Subcutaneous abdominal adipose tissue (tissue), 5 donors: ENCODE results near the gene KIF6.

ENCODE experiments used
- H3K27ac ChIP-seq: one replicate; pipeline ENCODE4 v1.7.0; 2013; ENCODE audit warnings: low read depth, mild to moderate bottlenecking, inconsistent platforms, low read length, moderate library complexity
- H3K27me3 ChIP-seq, 5 donors: one replicate each; pipeline ENCODE4 v1.7.0; 2013; ENCODE audit warnings: low read length in 5 of 5, inconsistent platforms in 1 of 5; ENCODE audit not compliant: control insufficient read depth in 5 of 5, insufficient read depth in 4 of 5
- H3K36me3 ChIP-seq, 5 donors: one replicate each; pipeline ENCODE4 v1.7.0; 2013; ENCODE audit warnings: low read length in 5 of 5; ENCODE audit not compliant: control insufficient read depth in 5 of 5, insufficient read depth in 5 of 5
- H3K4me1 ChIP-seq, 5 donors: one replicate each; pipeline ENCODE4 v1.7.0; 2013; ENCODE audit warnings: low read length in 5 of 5, mild to moderate bottlenecking in 3 of 5, moderate library complexity in 1 of 5; ENCODE audit not compliant: control insufficient read depth in 5 of 5, insufficient read depth in 5 of 5
- H3K4me3 ChIP-seq, 5 donors: one replicate each; pipeline ENCODE4 v1.7.0; 2013; ENCODE audit warnings: low read length in 5 of 5, low read depth in 1 of 5
- H3K9ac ChIP-seq, 5 donors: one replicate each; pipeline ENCODE4 v1.7.0; 2013; ENCODE audit warnings: low read length in 5 of 5, mild to moderate bottlenecking in 4 of 5, moderate library complexity in 3 of 5
- H3K9me3 ChIP-seq, 5 donors: one replicate each; pipeline ENCODE4 v1.7.0; 2013; ENCODE audit warnings: low read length in 5 of 5; ENCODE audit not compliant: control insufficient read depth in 5 of 5
- donor health status: healthy.
- donor health status: healthy.
- donor health status: healthy.
- donor health status: healthy.
- donor health status: healthy.

Gene KIF6

DNA sequence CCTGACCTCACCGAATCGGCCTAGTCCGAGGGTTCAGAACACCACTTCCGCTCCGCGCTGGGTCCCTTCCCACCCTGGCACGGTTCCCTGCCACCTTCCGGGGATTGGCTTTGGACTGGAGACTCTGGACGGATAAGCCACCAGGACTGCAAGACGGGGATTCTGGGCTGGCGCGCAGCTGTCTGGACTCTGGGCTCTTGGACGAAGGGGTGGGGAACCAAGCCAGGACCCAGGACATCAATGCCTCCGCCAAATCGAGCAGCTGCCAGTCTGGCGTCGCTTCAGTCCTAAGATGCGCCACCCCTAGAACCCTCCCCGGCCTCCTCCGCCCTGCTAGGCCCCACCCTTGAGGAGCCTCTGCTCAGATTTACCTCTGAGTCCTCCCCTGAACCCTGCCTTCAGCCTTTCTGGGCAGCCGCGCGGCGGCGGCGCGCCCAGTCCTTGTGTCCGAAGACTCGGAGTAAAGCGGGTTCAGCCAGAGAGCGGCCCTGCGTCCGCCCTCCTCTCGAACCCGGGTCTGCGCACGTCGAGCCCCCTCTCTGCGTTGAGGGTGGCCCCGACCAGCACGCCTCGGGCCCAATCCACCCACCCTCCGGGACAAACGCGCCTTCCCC lies 412.2 kb downstream of the KIF6 start:
- H3K27ac ChIP-seq, result no peak overlapping the region
- no peaks in the 10 kb centered on the region for H3K36me3 ChIP-seq
- no peaks in the 10 kb centered on the region for H3K9me3 ChIP-seq
- H3K4me3 ChIP-seq, result peak overlapping the region in 2 of 5 donors; percentile 28 to 34
- H3K27me3 ChIP-seq, result peaks cover 14 to 55% (median 46%) of the 10 kb centered on the region in 5 donors
- H3K9ac ChIP-seq, result no peak overlapping the region
- peaks cover 0 to 19% (median 16%) of the 10 kb centered on the region in 5 donors for H3K4me1 ChIP-seq

DNA sequence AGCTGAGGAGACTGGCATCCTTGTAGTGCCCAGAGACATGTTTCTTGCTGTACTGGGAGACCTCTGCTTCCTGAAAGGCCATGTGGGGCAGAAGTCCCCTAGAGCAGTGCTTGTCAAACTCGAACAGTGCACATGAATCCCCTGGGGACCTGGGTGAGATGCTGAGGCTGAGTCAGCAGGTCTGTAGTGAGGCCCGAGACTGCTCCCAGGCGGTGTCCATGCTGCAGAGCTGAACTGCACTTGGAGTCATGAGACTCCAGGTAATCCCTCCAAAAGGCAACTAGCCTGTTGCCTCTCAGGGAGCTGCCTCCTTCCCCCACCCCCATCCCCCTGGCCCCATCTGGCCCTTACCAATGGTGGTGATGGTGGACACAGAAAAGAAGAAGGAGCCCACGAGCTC lies 414.7 kb downstream of the KIF6 start:
- H3K27me3 ChIP-seq, result peaks cover 14 to 47% (median 40%) of the 10 kb centered on the region in 5 donors
- no peak overlapping the region for H3K9ac ChIP-seq
- H3K27ac ChIP-seq, result no peak overlapping the region
- H3K9me3 ChIP-seq, result no peaks in the 10 kb centered on the region
- H3K4me1 ChIP-seq, result peaks cover 0 to 19% (median 16%) of the 10 kb centered on the region in 5 donors
- H3K4me3 ChIP-seq, result no peak overlapping the region
- H3K36me3 ChIP-seq, result no peaks in the 10 kb centered on the region

DNA sequence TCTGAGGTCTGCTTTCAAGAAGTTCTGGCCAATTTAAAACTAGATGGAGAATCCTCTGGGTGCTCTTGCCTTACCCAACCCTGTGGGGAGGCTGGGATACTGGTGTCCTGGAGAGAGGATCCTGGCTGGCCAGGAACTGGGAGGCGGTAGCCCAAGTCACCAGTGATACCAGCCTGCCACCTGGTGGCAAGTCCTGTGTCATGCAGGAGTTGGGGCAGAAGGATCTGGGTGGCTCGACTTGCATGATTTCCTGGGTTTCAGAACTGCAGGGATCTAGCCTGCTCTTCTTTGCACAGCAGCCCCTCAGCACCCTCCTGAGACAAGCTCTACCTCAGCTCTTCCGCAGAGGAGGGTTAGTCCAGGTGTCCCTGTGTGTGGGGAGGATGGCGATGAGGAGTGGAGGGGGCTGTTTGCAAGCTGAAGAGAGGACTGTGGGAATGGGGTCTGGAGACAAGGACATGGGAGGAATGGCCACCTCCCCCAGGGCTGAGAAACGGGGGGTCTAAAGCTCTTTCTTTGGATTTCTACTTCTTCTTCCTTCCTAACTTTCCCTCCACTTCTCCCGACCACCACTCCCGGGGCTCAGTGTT lies 415.2 kb downstream of the KIF6 start:
- no peak overlapping the region for H3K4me3 ChIP-seq
- H3K4me1 ChIP-seq, result peaks cover 0 to 19% (median 16%) of the 10 kb centered on the region in 5 donors
- peaks cover 0 to 2% (median 0%) of the 10 kb centered on the region in 5 donors for H3K9me3 ChIP-seq
- no peak overlapping the region for H3K9ac ChIP-seq
- H3K27me3 ChIP-seq, result peaks cover 14 to 42% (median 39%) of the 10 kb centered on the region in 5 donors
- no peak overlapping the region for H3K27ac ChIP-seq
- H3K36me3 ChIP-seq, result no peaks in the 10 kb centered on the region

DNA sequence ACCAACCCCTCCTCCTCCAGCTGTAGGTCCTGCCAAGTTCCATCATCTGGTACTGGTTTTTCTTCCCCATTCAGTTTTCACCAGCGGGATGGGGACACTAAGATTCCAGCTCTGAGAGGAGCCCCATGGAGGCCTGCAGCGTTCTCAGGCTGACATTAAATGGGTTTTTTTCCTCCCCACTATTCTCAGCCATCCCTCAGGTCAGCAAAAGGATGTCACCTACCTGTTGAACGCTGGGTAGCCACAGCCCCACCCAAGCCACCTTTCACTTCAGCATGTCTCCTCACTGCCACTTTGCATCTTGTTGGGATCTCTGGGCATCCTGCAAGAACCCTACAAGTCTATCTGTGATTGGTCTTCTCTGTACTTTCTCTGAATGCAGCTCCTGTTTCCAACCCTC lies 417.7 kb downstream of the KIF6 start:
- Histone ChIP-seq H3K9me3 (peaks cover 0 to 5% (median 0%) of the 10 kb centered on the region in 5 donors), H3K27me3 (peaks cover under 1 to 17% (median 13%) of the 10 kb centered on the region in 5 donors), H3K4me1 (peaks cover 0 to 7% (median 3%) of the 10 kb centered on the region in 5 donors), H3K36me3 (no peaks in the 10 kb centered on the region), H3K9ac (no peak overlapping the region), H3K4me3 (no peak overlapping the region), H3K27ac (no peak overlapping the region)

DNA sequence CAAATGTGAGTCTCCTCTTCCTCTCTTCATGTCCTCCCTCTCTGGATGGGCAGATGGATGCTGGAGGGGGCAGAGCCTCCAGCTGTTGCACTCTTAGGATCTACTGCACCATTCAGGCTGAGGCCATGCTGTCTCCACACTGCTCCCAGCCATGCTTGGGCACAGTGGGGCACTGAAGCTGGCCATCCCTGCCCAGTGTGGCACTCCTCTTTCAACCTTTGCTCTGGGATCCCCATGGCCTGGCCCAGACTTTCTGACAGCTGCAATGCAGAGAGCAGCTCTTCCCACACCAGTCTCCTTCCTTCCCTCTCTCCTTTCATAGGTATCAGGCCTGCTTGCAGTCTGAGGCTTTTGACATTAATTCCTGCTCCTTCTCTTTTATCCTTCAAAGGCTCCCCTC lies 420.3 kb downstream of the KIF6 start:
- no peak overlapping the region for H3K27ac ChIP-seq
- no peaks in the 10 kb centered on the region for H3K36me3 ChIP-seq
- H3K4me3 ChIP-seq, result no peak overlapping the region
- peaks cover 0 to 7% (median 3%) of the 10 kb centered on the region in 5 donors for H3K4me1 ChIP-seq
- H3K9ac ChIP-seq, result no peak overlapping the region
- H3K9me3 ChIP-seq, result peaks cover 0 to 5% (median 0%) of the 10 kb centered on the region in 5 donors
- no peaks in the 10 kb centered on the region for H3K27me3 ChIP-seq

DNA sequence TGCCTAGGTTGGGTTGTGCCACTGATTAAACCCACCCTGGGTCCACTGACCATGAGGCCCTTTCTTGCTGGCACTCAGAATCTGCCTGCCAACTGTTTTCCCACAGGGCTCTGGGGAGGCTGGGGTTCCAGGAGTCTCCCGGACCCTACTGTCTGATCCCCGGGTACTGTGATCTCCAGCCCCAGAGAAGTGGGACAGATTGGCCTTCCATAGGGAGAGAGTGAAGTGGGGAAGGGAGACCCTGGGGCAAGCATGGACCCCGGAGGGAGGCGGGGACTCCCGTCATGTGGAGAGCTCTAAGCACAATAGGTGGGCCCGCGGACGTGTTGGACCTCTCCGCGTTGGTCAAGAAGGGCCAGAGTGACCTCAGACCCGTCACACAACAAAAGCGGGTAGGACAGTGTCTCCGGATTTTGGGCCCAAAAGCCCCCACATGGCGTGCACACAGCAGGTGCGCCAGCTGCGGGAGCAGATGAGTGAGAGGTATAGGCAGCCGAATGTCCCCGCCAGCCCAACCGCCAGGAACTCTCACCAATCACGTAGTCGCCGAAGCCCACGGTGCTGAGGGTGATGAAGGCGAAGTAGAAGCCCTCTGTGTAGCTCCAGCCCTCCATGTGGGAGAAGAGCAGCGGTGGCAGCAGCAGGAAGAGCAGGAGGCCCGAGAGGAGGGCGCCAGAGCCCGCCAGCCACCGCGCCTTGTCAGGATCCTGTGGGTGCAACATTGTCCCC lies 421.6 kb downstream of the KIF6 start:
- Histone ChIP-seq H3K27me3 (no peaks in the 10 kb centered on the region), H3K9ac (no peak overlapping the region)

DNA sequence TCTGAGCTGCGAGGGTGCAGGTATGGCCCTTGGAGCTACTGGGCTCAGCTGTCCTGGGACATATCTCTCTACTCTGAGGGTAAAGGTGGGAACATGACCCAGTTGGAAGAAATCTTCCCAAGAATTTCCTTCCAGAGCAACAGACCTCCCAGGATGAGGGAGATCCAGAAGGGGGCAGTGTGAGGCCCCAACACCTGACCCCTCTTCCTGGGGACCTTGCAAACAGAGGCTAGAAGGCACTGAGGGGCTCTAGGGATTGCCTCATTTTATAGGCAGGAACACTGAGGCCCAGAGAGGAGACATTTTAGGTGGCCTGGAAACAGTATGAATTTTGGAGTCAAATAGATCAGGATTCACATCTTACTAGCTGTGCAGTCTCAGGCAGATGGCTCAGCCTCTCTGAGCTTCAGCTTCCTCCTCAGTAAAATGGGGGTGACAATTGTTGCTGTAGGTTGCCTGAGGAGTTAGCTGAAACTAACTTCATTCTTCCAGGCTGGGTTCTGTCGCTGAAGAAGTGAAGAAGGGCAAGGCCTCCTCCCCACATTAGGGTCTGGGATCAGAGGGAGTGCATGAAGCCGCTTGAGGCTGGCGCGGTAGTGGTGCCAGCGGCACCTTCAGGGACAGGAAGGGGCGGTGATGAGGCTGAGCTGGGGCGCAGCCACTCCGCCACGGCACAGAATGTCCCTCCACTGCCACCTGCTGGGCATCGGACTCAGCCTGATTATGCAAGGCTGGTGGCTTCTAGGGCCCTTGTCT lies 422.4 kb downstream of the KIF6 start:
- no peak overlapping the region for H3K9ac ChIP-seq
- H3K4me3 ChIP-seq, result peak overlapping the region in 4 of 5 donors; percentile 28 to 57 (median 52)
- H3K27me3 ChIP-seq, result no peaks in the 10 kb centered on the region
- no peaks in the 10 kb centered on the region for H3K36me3 ChIP-seq
- H3K27ac ChIP-seq, result no peak overlapping the region
- H3K4me1 ChIP-seq, result peaks cover 2 to 14% (median 6%) of the 10 kb centered on the region in 5 donors
- peaks cover 0 to 5% (median 0%) of the 10 kb centered on the region in 5 donors for H3K9me3 ChIP-seq

More for the DNA sequence above, 421.6 kb downstream of the KIF6 start:
- Histone ChIP-seq H3K4me3 (no peak overlapping the region), H3K9me3 (peaks cover 0 to 5% (median 0%) of the 10 kb centered on the region in 5 donors), H3K27ac (no peak overlapping the region), H3K4me1 (peaks cover 0 to 7% (median 3%) of the 10 kb centered on the region in 5 donors), H3K36me3 (no peaks in the 10 kb centered on the region)

DNA sequence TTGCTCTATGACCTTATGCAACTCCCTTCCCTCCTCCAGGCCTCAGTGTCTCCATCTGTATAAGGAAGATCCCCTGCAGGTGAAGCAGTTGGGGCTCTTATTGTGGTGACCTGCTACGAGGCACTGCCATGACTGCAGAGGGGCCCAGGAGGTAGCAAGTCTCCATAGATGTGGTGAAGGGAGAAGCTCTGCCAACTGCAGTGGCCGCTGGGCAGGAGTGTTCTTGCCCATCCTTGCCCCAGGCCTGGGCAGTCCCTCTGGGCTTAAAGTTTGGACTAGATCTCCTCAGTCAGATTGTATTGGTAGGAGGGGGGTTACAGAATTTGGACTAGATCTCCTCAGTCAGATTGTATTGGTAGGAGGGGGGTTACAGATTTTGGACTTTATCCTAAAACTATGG lies 423.2 kb downstream of the KIF6 start:
- H3K9me3 ChIP-seq, result peaks cover 0 to 5% (median 0%) of the 10 kb centered on the region in 5 donors
- no peaks in the 10 kb centered on the region for H3K36me3 ChIP-seq
- no peak overlapping the region for H3K27ac ChIP-seq
- no peak overlapping the region for H3K9ac ChIP-seq
- H3K27me3 ChIP-seq, result no peaks in the 10 kb centered on the region
- H3K4me1 ChIP-seq, result peaks cover 4 to 23% (median 15%) of the 10 kb centered on the region in 5 donors
- no peak overlapping the region for H3K4me3 ChIP-seq

DNA sequence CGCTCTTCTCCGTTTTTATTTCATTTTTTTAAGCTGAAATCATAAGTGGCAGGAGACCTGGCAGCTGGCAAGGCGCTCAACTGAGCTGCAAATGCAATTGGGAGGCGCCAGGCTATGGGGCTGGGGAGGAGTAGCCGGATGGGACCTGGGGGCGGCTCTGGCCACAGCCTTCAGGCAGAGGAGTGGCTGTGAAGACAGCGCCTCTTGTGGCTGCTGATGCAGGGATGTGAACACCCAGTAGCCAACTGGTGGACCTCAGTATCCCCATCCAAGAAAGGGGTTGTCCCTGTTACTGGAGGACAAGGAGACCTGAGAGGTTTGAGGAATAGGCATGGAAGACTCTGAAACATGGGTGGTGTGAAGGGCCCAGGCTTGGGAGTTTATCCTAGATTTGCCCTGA lies 423.6 kb downstream of the KIF6 start:
- Histone ChIP-seq H3K4me1 (peaks cover 6 to 27% (median 19%) of the 10 kb centered on the region in 5 donors), H3K9ac (no peak overlapping the region), H3K27ac (no peak overlapping the region), H3K9me3 (peaks cover 0 to 5% (median 0%) of the 10 kb centered on the region in 5 donors), H3K36me3 (no peaks in the 10 kb centered on the region), H3K27me3 (no peaks in the 10 kb centered on the region), H3K4me3 (no peak overlapping the region)
